ENCODE data around the gene DROSHA. TPM values are rescaled to one million over a fixed set of nuclear protein-coding genes. Genes with fewer than 3 reads are reported as not detected.
"Not testable (repeated sequence)": the region's sequence is repeated elsewhere in the genome, so short reads cannot be mapped to it uniquely, and the experiment has no call there.

Gene DROSHA
- total and polyA plus RNA-seq, 7 donors = 18.2 to 50.5 (median 29.2) TPM

DNA sequence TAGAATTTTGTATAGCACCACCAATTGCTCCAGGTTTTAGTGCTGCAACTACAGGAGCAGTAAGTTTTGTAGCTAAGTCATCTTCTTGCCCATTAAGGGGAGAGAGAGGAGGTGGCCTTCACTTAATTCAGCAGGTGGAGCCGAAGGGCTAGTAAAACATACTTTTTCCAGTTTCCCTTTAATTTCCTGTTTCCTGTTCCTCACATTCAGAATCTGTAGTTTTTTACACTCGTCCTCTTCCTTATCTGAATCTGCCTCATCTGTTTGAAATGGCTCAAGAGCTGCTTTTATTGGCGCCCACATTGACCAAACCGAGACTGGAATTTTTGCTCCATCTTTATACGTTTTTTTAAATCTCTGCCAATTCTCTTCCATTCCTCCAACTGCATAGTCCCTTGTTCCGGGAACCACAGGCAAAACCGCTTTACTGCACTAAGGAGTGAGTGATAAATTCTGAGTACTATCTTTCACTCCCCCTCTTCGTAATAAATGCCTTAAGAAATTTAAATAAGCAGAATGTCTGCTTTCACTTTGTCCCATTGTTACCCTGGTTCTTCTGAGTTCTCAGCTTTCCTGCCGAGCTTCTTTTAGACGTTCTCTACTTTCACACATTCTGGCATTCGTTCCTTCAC is 133.9 kb downstream of the DROSHA start:
- no peaks in the 10 kb centered on the region for H3K27me3 ChIP-seq (ENCODE audit: insufficient read depth in 3 of 3, low read length in 2 of 3)
- TF ChIP-seq, protein P1, sequence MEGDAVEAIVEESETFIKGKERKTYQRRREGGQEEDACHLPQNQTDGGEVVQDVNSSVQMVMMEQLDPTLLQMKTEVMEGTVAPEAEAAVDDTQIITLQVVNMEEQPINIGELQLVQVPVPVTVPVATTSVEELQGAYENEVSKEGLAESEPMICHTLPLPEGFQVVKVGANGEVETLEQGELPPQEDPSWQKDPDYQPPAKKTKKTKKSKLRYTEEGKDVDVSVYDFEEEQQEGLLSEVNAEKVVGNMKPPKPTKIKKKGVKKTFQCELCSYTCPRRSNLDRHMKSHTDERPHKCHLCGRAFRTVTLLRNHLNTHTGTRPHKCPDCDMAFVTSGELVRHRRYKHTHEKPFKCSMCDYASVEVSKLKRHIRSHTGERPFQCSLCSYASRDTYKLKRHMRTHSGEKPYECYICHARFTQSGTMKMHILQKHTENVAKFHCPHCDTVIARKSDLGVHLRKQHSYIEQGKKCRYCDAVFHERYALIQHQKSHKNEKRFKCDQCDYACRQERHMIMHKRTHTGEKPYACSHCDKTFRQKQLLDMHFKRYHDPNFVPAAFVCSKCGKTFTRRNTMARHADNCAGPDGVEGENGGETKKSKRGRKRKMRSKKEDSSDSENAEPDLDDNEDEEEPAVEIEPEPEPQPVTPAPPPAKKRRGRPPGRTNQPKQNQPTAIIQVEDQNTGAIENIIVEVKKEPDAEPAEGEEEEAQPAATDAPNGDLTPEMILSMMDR (IDR thresholded peaks at IDR 0.05) = no peak
- no peak for DNase-seq
- no peaks in the 10 kb centered on the region for H3K4me1 ChIP-seq
- intact Hi-C loops (cut with DNase I) = no loop called here
- H3K36me3 ChIP-seq (ENCODE audit: insufficient read depth in 1 of 2, low read depth in 1 of 2) = peaks cover 0 to 33% of the 10 kb centered on the region in 2 donors
- H3K4me3 ChIP-seq = no peak overlapping the region
- 66 to 72% (median 68%) methylated on average over 11 of the region's 11 CpGs for WGBS, 3 donors
- no peaks in the 10 kb centered on the region for H3K9me3 ChIP-seq
- no peak for ATAC-seq
- H3K27ac ChIP-seq = no peak overlapping the region

DNA sequence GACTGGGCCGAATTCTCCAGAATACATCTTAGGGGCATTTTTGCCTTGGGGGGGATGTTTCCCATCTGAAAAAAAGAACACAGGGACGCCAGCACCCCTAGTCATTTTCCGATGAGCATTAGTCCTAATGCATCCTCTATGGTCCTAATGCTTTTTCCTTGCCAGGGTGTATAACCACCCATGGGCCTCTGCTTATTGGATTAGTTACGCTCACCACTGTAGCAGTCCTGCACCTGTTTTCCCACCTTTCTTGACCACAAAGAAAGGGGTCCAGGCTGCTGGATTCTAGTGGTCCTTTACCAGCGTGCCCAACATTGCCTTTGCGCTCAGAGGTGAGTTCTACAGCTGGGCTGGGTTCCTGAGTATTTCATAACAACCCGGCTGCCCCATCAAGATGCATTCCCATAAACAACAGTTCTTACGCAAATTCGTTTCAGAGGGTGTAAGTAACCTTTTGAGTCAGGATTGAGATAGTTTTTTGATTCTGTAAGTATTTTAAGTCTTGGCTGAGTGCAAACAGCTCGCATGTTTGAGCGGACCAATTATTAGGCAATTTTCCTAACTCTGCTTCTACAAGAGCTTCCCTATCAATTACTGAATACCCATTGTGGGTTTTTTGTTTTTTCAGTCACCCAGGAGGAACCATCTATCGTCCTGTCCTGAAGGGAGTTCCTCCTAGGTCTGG is 135.1 kb downstream of the DROSHA start:
- WGBS, 3 donors = 82 to 84% (median 83%) methylated on average over 12 of the region's 12 CpGs
- peaks cover 0 to 21% of the 10 kb centered on the region in 2 donors for H3K36me3 ChIP-seq (ENCODE audit: insufficient read depth in 1 of 2, low read depth in 1 of 2)
- no peak overlapping the region for H3K27ac ChIP-seq
- H3K4me3 ChIP-seq = no peak overlapping the region
- intact Hi-C loops (cut with DNase I) = no loop called here
- ATAC-seq (no peak), DNase-seq (no peak)
- H3K4me1 ChIP-seq = no peaks in the 10 kb centered on the region
- TF ChIP-seq, protein P1 (IDR thresholded peaks at IDR 0.05) = no peak
- no peaks in the 10 kb centered on the region for H3K9me3 ChIP-seq
- H3K27me3 ChIP-seq (ENCODE audit: insufficient read depth in 3 of 3, low read length in 2 of 3) = no peaks in the 10 kb centered on the region

DNA sequence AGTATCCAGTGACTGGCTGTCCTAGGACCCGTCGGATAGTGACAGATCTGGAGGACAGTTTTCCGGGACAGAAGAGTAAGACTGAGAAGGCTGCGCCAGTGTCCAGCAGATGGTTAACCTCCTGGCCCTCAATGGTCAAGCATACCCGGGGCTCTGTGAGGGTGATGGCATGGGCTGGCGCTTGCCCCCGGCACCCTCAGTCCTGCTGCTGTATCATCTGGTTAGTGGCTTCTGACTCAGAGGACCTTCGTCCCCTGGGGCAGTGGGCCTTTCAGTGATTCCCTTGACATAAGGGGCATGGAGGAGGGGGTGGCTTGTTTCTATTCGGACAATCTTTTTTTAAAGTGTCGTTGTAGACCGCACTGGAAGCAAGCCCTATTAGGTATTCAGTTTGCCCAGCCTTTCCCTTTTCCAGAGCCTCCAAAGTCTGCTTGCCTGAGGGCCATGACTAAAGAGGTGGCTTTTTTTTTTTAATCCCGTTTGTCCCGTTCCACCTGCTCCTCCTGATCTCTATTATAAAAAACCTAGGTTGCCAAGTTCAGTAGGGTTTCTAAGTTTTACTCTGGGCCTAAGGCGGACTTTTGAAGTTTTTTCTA is 136.3 kb downstream of the DROSHA start:
- H3K4me3 ChIP-seq; H3K27ac ChIP-seq; intact Hi-C loops (cut with DNase I); DNase-seq; H3K27me3 ChIP-seq (ENCODE audit: insufficient read depth in 3 of 3, low read length in 2 of 3); H3K4me1 ChIP-seq; H3K9me3 ChIP-seq; H3K36me3 ChIP-seq (ENCODE audit: insufficient read depth in 1 of 2, low read depth in 1 of 2); ATAC-seq: not testable (repeated sequence)
- WGBS, 3 donors = 79 to 87% (median 80%) methylated on average over 14 of the region's 14 CpGs

DNA sequence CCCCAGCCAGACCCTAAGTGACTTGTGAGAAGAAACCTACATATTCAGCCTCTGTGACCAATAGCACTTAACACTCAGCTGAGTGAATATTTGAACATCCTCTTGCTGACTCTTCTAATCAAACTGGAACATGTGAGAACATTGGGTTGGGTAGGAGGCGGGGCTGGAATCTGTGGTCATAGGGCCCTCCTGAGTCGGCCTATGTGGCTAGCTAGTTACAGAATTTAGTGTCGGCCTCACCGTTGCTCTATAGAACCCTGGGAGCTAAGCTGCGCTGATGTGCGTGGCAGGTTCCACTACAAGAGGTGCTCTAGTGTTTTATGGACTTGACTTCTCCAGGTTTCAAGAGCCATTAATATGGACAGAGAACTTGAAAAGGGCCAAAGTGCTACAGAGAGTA is 138.8 kb downstream of the DROSHA start:
- intact Hi-C loops (cut with DNase I) = no loop called here
- Histone ChIP-seq H3K27ac (no peak overlapping the region), H3K36me3 (ENCODE audit: insufficient read depth in 1 of 2, low read depth in 1 of 2) (no peaks in the 10 kb centered on the region), H3K9me3 (no peaks in the 10 kb centered on the region), H3K4me1 (no peaks in the 10 kb centered on the region), H3K4me3 (no peak overlapping the region), H3K27me3 (ENCODE audit: insufficient read depth in 3 of 3, low read length in 2 of 3) (no peaks in the 10 kb centered on the region)
- ATAC-seq = no peak
- TF ChIP-seq, protein P1 (IDR thresholded peaks at IDR 0.05) = no peak
- 90 to 94% (median 92%) methylated on average over 6 of the region's 6 CpGs for WGBS, 3 donors
- DNase-seq = no peak

DNA sequence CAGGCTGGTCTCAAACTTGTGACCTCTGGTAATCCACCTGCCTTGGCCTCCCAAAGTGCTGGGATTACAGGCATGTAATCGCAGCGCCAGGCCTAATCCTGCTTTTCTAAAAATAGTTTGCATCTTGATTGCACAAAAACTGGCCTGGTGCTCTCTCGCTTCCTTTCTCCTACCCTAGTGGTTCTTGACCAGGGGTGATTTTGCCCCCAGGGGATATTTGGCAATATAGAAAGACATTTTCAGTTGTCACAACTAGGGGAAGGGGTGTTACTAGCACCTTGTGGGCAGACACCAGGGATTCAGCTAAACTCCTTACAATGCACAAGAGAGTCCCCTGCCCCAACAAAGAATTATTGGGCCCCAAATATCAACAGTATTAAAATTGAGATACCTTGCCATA is 139.8 kb downstream of the DROSHA start:
- Histone ChIP-seq H3K27me3 (ENCODE audit: insufficient read depth in 3 of 3, low read length in 2 of 3) (no peaks in the 10 kb centered on the region), H3K9me3 (no peaks in the 10 kb centered on the region), H3K4me1 (no peaks in the 10 kb centered on the region), H3K36me3 (ENCODE audit: insufficient read depth in 1 of 2, low read depth in 1 of 2) (no peaks in the 10 kb centered on the region), H3K4me3 (no peak overlapping the region), H3K27ac (no peak overlapping the region)
- intact Hi-C loops (cut with DNase I) = no loop called here
- no peak for DNase-seq
- WGBS, 3 donors = 68 to 71% (median 69%) methylated on average over 3 of the region's 3 CpGs
- TF ChIP-seq, protein P1 (IDR thresholded peaks at IDR 0.05) = no peak
- no peak for ATAC-seq
